Panc1 (cell line): ENCODE data around the gene PAK4. TPM values are rescaled to one million over a fixed set of nuclear protein-coding genes. Genes with fewer than 3 reads are reported as not detected.
A peak's percentile ranks its signal among the peaks of the same experiment; 100 is the strongest.

Experiments
- ATAC-seq: fragments of 200-7000 bp; cut with Tn5 transposase; 2 replicates; pipeline ENCODE4 v1.9.1; 2020; ENCODE audit warnings: mild to moderate bottlenecking, moderate library complexity
- BruUV-seq: library from RNA; stranded (reverse); fragments of 400-500 nt; replicated peaks from 2 replicates; lab custom pipeline; 2021; lab: Mats Ljungman, UMichigan
- CTCF ChIA-PET: fragments of 300-600 bp; sonication (Branson Sonifier 250); formaldehyde crosslinking; loops from one replicate; lab custom pipeline; 2022; ENCODE audit warnings: antibody characterized with exemption; lab: Charles Lee
- POLR2A ChIA-PET: fragments of 300-600 bp; sonication (Branson Sonifier 250); formaldehyde crosslinking; loops from one replicate; lab custom pipeline; 2022; ENCODE audit warnings: antibody characterized with exemption; lab: Charles Lee
- DNase-seq: peaks from one replicate; pipeline ENCODE4 v3.0.0-alpha.2; 2010; ENCODE audit warnings: low read depth, low spot score
- H3K27ac ChIP-seq: 2 replicates; pipeline ENCODE4 v1.5.1; 2011; ENCODE audit warnings: mild to moderate bottlenecking, low read length, inconsistent platforms
- H3K27me3 ChIP-seq: fragments of 200-500 bp; sonication (Bioruptor generic); 2 replicates; pipeline ENCODE4 v1.6.0; 2014; ENCODE audit warnings: low read length, inconsistent platforms; ENCODE audit not compliant: control insufficient read depth, insufficient read depth
- H3K36me3 ChIP-seq: fragments of 200-500 bp; sonication (Bioruptor generic); 2 replicates; pipeline ENCODE4 v1.5.1; 2014; ENCODE audit warnings: inconsistent platforms, mild to moderate bottlenecking, low read length, moderate library complexity; ENCODE audit not compliant: control insufficient read depth, insufficient read depth
- H3K4me1 ChIP-seq: 2 replicates; pipeline ENCODE4 v1.5.1; 2011; ENCODE audit warnings: inconsistent platforms, mild to moderate bottlenecking, low read length, moderate library complexity; ENCODE audit not compliant: control insufficient read depth, insufficient read depth
- H3K4me3 ChIP-seq, 2 experiments: 2 replicates each; pipeline ENCODE4 v1.5.1; 2011 to 2012; ENCODE audit warnings: low read depth in 2 of 2, low read length in 2 of 2, mild to moderate bottlenecking in 2 of 2, inconsistent platforms in 1 of 2, moderate library complexity in 1 of 2
- H3K9me3 ChIP-seq: fragments of 200-500 bp; sonication (Bioruptor generic); 2 replicates; pipeline ENCODE4 v1.5.1; 2014; ENCODE audit warnings: low read depth, mild to moderate bottlenecking, inconsistent platforms, low read length, moderate library complexity; ENCODE audit not compliant: control insufficient read depth, insufficient read depth
- SIN3A ChIP-seq: IDR thresholded peaks from 2 replicates; pipeline ENCODE4 v1.6.1; 2012; ENCODE audit warnings: low read depth, mild to moderate bottlenecking, low read length, moderate library complexity, borderline replicate concordance; ENCODE audit not compliant: insufficient read depth
- TCF7L2 ChIP-seq: IDR thresholded peaks from 2 replicates; pipeline ENCODE4 v1.6.1; 2011; ENCODE audit warnings: mild to moderate bottlenecking, low read depth, low read length, inconsistent platforms
- in situ Hi-C: cut with HindIII; loops from 2 replicates; pipeline ENCODE4 v1.10.0; 2016; ENCODE audit warnings: low sequenced_read_pairs, low pct_unique_long_range_greater_than_20kb
- intact Hi-C: fragments of 100-400 bp; cut with micrococcal nuclease; formaldehyde crosslinking; loops from one replicate; pipeline ENCODE4 v1.10.0; 2022; ENCODE audit not compliant: unreplicated experiment
- total RNA-seq: library from RNA; stranded (reverse); gene quantifications from one replicate; pipeline ENCODE4 v1.2.1, GENCODE V29; 2021; ENCODE audit not compliant: unreplicated experiment
- TF ChIP-seq, protein P1 (sequence below), 2 experiments: IDR thresholded peaks; 2 replicates each; pipeline ENCODE4 v1.6.1; 2011 to 2012; ENCODE audit warnings: low read depth in 2 of 2, control low read depth in 1 of 2, low read length in 1 of 2, mild to moderate bottlenecking in 1 of 2, moderate library complexity in 1 of 2; ENCODE audit not compliant: insufficient read depth in 1 of 2
- TF ChIP-seq, protein P2 (sequence below): fragments of 450-650 bp; IDR thresholded peaks from 2 replicates; pipeline ENCODE4 v1.5.1; 2017; ENCODE audit warnings: mild to moderate bottlenecking

PAK4 gene
- total RNA-seq, 1 experiment from 2014 or later, result 311 TPM

DNA sequence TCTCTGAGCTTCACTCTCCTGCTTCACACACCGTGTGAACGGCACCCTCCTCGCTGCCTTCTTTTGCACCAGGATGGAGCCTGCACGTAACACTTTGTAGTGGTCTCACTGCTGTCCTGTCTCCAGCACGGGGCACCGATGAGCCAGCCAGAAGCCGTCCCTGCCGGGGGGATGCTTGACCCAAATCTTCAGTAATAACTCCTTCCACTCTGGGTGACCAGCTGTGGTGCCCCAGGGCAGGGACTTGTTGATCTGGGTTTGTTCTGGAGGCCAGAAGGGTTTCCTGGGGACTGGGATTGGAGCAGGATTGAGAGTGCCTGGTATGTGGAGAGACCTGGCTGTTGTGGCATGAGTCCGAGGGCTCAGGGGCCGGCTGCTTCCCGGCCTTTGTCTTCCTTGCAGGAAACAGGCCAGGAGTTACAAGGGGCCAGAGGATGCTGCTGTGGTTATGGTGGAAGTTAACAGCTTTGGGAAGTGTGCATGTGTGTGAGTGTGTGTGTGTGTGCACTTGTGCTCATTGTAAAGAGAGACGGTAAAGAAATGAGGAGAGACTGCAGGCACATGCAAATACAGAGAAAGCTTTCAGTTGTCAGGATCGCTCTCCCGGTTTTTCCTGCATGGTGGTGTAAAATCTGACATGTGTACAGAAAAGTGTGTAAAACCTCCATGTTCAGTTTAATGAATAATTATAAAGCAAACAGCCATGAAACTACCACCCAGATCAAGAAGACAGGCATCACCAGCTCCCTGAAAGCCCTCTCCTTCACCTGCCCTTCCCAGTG lies 18.9 kb downstream of the PAK4 start:
- no peaks in the 10 kb centered on the region for H3K36me3 ChIP-seq
- intact Hi-C loops (no loop called here), in situ Hi-C loops (no loop called here)
- ATAC-seq (peak; percentile 64), DNase-seq (no peak)
- ChIA-PET CTCF (interaction anchor here (0.6 to 1.1 kb wide), 4 partner anchors 22 to 282 kb away, joined by 4 to 8 read pairs (median 4); no protein-coding TSS in a partner anchor), POLR2A (interaction anchor here (1.2 kb wide), 1 partner anchor 43 kb away, joined by 4 read pairs; no protein-coding TSS in a partner anchor)
- no peak for TF ChIP-seq SIN3A
- TF ChIP-seq TCF7L2, result no peak
- TF ChIP-seq, protein P1, sequence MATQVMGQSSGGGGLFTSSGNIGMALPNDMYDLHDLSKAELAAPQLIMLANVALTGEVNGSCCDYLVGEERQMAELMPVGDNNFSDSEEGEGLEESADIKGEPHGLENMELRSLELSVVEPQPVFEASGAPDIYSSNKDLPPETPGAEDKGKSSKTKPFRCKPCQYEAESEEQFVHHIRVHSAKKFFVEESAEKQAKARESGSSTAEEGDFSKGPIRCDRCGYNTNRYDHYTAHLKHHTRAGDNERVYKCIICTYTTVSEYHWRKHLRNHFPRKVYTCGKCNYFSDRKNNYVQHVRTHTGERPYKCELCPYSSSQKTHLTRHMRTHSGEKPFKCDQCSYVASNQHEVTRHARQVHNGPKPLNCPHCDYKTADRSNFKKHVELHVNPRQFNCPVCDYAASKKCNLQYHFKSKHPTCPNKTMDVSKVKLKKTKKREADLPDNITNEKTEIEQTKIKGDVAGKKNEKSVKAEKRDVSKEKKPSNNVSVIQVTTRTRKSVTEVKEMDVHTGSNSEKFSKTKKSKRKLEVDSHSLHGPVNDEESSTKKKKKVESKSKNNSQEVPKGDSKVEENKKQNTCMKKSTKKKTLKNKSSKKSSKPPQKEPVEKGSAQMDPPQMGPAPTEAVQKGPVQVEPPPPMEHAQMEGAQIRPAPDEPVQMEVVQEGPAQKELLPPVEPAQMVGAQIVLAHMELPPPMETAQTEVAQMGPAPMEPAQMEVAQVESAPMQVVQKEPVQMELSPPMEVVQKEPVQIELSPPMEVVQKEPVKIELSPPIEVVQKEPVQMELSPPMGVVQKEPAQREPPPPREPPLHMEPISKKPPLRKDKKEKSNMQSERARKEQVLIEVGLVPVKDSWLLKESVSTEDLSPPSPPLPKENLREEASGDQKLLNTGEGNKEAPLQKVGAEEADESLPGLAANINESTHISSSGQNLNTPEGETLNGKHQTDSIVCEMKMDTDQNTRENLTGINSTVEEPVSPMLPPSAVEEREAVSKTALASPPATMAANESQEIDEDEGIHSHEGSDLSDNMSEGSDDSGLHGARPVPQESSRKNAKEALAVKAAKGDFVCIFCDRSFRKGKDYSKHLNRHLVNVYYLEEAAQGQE (IDR thresholded peaks at IDR 0.05; ENCODE audit: insufficient read depth in 1 of 2, low read depth in 2 of 2, low read length in 1 of 2), result no peak
- peaks cover 31% of the 10 kb centered on the region for H3K4me1 ChIP-seq
- TSS peak; percentile 22 for BruUV-seq
- H3K9me3 ChIP-seq, result no peaks in the 10 kb centered on the region
- no peaks in the 10 kb centered on the region for H3K27me3 ChIP-seq
- H3K4me3 ChIP-seq, result no peak overlapping the region
- peak overlapping the region; percentile 0; the same call in 1 of the 2 replicates for H3K27ac ChIP-seq

DNA sequence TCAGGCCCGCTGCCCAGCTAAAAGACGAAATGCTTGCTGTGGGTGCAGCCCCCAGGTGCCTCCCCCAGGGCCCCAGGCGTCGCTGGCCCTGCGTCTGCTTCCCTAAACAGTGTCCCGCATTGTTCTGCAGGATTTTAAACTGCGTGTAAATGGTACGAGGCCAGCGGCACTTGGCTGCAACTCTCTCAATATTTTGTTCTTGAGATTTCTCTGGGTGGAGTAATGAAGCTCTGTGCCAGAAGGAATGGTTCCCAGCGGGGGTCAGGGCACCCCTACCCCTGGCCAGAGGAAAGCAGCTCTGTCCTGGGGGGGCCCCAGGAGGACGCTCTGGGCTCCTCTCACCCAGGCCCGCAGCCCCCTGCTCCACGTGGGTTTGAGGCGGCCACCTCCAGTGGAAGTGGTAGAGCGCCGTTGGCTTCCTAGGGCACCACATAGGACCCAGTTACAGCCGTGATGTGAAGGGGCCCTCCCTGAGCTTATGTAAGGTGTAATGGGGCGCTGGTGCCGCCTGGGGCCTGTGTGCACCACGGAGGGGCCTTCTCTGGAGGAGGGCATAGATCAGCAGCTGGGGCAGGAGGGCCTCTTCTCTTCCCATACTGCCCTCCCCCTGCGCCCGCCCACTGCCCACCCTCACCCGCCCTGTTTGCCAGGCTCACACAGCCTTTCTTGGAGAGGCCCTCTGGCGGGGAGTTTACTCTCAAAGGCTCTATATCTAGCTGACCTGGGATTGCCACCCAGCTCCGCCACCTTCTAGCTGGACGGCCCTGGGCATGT lies 19.8 kb downstream of the PAK4 start:
- POLR2A ChIA-PET, result interaction anchor here (0.6 kb wide), 1 partner anchor 17 kb away, joined by 3 read pairs; no protein-coding TSS in a partner anchor
- CTCF ChIA-PET, result interaction anchor here (0.6 to 1.1 kb wide), 3 partner anchors 23 to 281 kb away, joined by 4 to 8 read pairs (median 4); no protein-coding TSS in a partner anchor
- peak; percentile 49 for ATAC-seq
- no peak for TF ChIP-seq TCF7L2
- no peak for TF ChIP-seq SIN3A
- TF ChIP-seq, protein P1 (IDR thresholded peaks at IDR 0.05; ENCODE audit: insufficient read depth in 1 of 2, low read depth in 2 of 2, low read length in 1 of 2), result no peak
- TF ChIP-seq, protein P2, sequence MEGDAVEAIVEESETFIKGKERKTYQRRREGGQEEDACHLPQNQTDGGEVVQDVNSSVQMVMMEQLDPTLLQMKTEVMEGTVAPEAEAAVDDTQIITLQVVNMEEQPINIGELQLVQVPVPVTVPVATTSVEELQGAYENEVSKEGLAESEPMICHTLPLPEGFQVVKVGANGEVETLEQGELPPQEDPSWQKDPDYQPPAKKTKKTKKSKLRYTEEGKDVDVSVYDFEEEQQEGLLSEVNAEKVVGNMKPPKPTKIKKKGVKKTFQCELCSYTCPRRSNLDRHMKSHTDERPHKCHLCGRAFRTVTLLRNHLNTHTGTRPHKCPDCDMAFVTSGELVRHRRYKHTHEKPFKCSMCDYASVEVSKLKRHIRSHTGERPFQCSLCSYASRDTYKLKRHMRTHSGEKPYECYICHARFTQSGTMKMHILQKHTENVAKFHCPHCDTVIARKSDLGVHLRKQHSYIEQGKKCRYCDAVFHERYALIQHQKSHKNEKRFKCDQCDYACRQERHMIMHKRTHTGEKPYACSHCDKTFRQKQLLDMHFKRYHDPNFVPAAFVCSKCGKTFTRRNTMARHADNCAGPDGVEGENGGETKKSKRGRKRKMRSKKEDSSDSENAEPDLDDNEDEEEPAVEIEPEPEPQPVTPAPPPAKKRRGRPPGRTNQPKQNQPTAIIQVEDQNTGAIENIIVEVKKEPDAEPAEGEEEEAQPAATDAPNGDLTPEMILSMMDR, result no peak
- Histone ChIP-seq H3K4me1 (peaks cover 22% of the 10 kb centered on the region), H3K27ac (no peak overlapping the region), H3K9me3 (no peaks in the 10 kb centered on the region), H3K27me3 (no peaks in the 10 kb centered on the region), H3K4me3 (no peak overlapping the region), H3K36me3 (no peaks in the 10 kb centered on the region)
- in situ Hi-C loops (no loop called here), intact Hi-C loops (no loop called here)
- no peak for DNase-seq
- no TSS peak for BruUV-seq
